ENCODE measurements around the gene CAMTA1. TPM values are rescaled to one million over a fixed set of nuclear protein-coding genes. Genes with fewer than 3 reads are reported as not detected.

The CAMTA1 gene
- polyA plus RNA-seq, 2 donors, result 61.1 to 75.0 TPM

GRCh38 chr1:6788946-6789345 is 3.7 kb downstream of the CAMTA1 start:
- H3K27me3 ChIP-seq (ENCODE audit: control insufficient read depth in 1 of 2, insufficient read depth in 2 of 2, low read length in 2 of 2), result no peaks in the 10 kb centered on the region
- WGBS, 2 donors, result 69 to 73% methylated on average over 2 of the region's 2 CpGs
- H3K9me3 ChIP-seq (ENCODE audit: control insufficient read depth in 2 of 2, insufficient read depth in 1 of 2, low read depth in 1 of 2, low read length in 1 of 2), result no peaks in the 10 kb centered on the region
- no peak overlapping the region for H3K27ac ChIP-seq (ENCODE audit: low read depth in 2 of 2, low read length in 1 of 2)
- H3K36me3 ChIP-seq (ENCODE audit: control insufficient read depth in 2 of 2, insufficient read depth in 2 of 2, low read length in 1 of 2), result no peaks in the 10 kb centered on the region
- H3K4me3 ChIP-seq (ENCODE audit: low read depth in 1 of 2, low read length in 2 of 2), result no peak overlapping the region
- H3K4me1 ChIP-seq (ENCODE audit: control insufficient read depth in 2 of 2, insufficient read depth in 2 of 2, low read length in 1 of 2), result peaks cover 2 to 5% of the 10 kb centered on the region in 2 donors

GRCh38 chr1:6790146-6790545 is 4.9 kb downstream of the CAMTA1 start:
- Histone ChIP-seq H3K27me3 (ENCODE audit: control insufficient read depth in 1 of 2, insufficient read depth in 2 of 2, low read length in 2 of 2) (no peaks in the 10 kb centered on the region), H3K4me3 (ENCODE audit: low read depth in 1 of 2, low read length in 2 of 2) (no peak overlapping the region), H3K9me3 (ENCODE audit: control insufficient read depth in 2 of 2, insufficient read depth in 1 of 2, low read depth in 1 of 2, low read length in 1 of 2) (no peaks in the 10 kb centered on the region), H3K36me3 (ENCODE audit: control insufficient read depth in 2 of 2, insufficient read depth in 2 of 2, low read length in 1 of 2) (no peaks in the 10 kb centered on the region), H3K27ac (ENCODE audit: low read depth in 2 of 2, low read length in 1 of 2) (no peak overlapping the region), H3K4me1 (ENCODE audit: control insufficient read depth in 2 of 2, insufficient read depth in 2 of 2, low read length in 1 of 2) (peaks cover 2 to 5% of the 10 kb centered on the region in 2 donors)
- WGBS, 2 donors, result 88 to 92% methylated on average over 2 of the region's 2 CpGs

DNA sequence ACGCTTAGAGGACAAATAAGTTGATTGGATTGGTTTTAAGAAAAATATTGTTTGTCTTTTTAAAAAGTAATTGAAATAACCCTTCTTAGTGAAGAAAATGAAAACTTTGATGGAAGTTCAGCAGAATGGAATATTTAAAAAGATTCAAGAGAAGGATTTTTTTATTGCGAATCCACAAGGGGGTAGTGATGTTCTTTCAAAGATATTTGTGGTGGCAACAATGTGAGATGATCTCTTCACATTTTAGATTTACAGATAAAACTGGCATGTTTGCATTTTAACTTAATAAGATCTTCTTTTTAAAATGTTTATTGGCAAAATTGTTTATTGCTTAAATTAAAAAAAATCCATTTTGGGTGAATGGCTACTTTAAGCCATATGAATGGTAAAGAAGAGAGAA is 8.9 kb downstream of the CAMTA1 start:
- Histone ChIP-seq H3K27me3 (ENCODE audit: control insufficient read depth in 1 of 2, insufficient read depth in 2 of 2, low read length in 2 of 2) (no peaks in the 10 kb centered on the region), H3K4me1 (ENCODE audit: control insufficient read depth in 2 of 2, insufficient read depth in 2 of 2, low read length in 1 of 2) (no peaks in the 10 kb centered on the region), H3K9me3 (ENCODE audit: control insufficient read depth in 2 of 2, insufficient read depth in 1 of 2, low read depth in 1 of 2, low read length in 1 of 2) (no peaks in the 10 kb centered on the region), H3K4me3 (ENCODE audit: low read depth in 1 of 2, low read length in 2 of 2) (no peak overlapping the region), H3K36me3 (ENCODE audit: control insufficient read depth in 2 of 2, insufficient read depth in 2 of 2, low read length in 1 of 2) (no peaks in the 10 kb centered on the region), H3K27ac (ENCODE audit: low read depth in 2 of 2, low read length in 1 of 2) (no peak overlapping the region)
- WGBS, 2 donors, result 71 to 73% methylated on average over 2 of the region's 2 CpGs

- no peak overlapping the region for H3K4me3 ChIP-seq (ENCODE audit: low read depth in 1 of 2, low read length in 2 of 2)
- H3K9me3 ChIP-seq (ENCODE audit: control insufficient read depth in 2 of 2, insufficient read depth in 1 of 2, low read depth in 1 of 2, low read length in 1 of 2), result no peaks in the 10 kb centered on the region
- 90% methylated on average over 4 of the region's 4 CpGs for WGBS, 2 donors
- H3K4me1 ChIP-seq (ENCODE audit: control insufficient read depth in 2 of 2, insufficient read depth in 2 of 2, low read length in 1 of 2), result no peaks in the 10 kb centered on the region
- no peak overlapping the region for H3K27ac ChIP-seq (ENCODE audit: low read depth in 2 of 2, low read length in 1 of 2)
- H3K36me3 ChIP-seq (ENCODE audit: control insufficient read depth in 2 of 2, insufficient read depth in 2 of 2, low read length in 1 of 2), result no peaks in the 10 kb centered on the region
- H3K27me3 ChIP-seq (ENCODE audit: control insufficient read depth in 1 of 2, insufficient read depth in 2 of 2, low read length in 2 of 2), result no peaks in the 10 kb centered on the region
These were observed 9.9 kb downstream of the CAMTA1 start for GRCh38 chr1:6795203-6795602.

DNA sequence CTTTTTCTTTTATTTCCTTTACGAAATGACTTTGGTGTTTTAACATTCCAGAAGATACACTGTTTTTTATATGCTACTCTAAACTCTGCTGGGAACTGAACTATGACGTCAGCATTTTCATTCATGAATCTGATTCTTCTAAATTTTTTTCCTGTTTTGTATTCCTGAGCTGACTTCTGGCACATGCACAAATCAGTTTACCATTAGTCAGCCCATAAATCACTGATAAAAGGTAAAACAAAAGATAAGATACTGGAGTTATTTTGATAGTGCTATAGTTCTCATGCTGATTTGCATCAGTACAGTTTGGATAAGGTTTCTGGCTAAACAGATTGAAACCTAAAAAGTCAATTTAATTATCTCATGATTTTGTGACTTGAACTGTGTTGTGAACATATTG is 10.4 kb downstream of the CAMTA1 start:
- Histone ChIP-seq H3K4me3 (ENCODE audit: low read depth in 1 of 2, low read length in 2 of 2) (no peak overlapping the region), H3K27me3 (ENCODE audit: control insufficient read depth in 1 of 2, insufficient read depth in 2 of 2, low read length in 2 of 2) (no peaks in the 10 kb centered on the region), H3K9me3 (ENCODE audit: control insufficient read depth in 2 of 2, insufficient read depth in 1 of 2, low read depth in 1 of 2, low read length in 1 of 2) (no peaks in the 10 kb centered on the region), H3K4me1 (ENCODE audit: control insufficient read depth in 2 of 2, insufficient read depth in 2 of 2, low read length in 1 of 2) (no peaks in the 10 kb centered on the region), H3K36me3 (ENCODE audit: control insufficient read depth in 2 of 2, insufficient read depth in 2 of 2, low read length in 1 of 2) (no peaks in the 10 kb centered on the region), H3K27ac (ENCODE audit: low read depth in 2 of 2, low read length in 1 of 2) (no peak overlapping the region)
- 43 to 47% methylated on average over 2 of the region's 2 CpGs for WGBS, 2 donors

DNA sequence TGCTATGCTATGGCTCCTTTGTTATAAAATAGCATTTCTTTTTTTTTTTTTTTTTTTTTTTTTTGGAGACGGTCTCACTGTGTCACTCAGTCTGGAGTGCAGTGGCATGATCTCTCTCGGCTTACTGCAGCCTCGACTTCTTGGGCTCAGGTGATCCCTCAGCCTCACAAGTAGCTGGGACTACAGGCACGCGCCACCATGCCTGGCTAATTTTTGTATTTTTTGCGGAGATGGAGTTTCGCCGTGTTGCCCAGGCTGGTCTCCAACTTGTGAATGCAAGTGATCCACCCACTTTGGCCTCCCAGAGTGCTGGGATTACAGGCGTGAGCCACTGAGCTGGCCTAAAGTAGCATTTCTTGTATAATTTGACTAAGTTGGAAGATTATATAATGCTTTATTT is 10.8 kb downstream of the CAMTA1 start:
- Histone ChIP-seq H3K9me3 (ENCODE audit: control insufficient read depth in 2 of 2, insufficient read depth in 1 of 2, low read depth in 1 of 2, low read length in 1 of 2) (no peaks in the 10 kb centered on the region), H3K27me3 (ENCODE audit: control insufficient read depth in 1 of 2, insufficient read depth in 2 of 2, low read length in 2 of 2) (no peaks in the 10 kb centered on the region), H3K36me3 (ENCODE audit: control insufficient read depth in 2 of 2, insufficient read depth in 2 of 2, low read length in 1 of 2) (no peaks in the 10 kb centered on the region), H3K4me1 (ENCODE audit: control insufficient read depth in 2 of 2, insufficient read depth in 2 of 2, low read length in 1 of 2) (no peaks in the 10 kb centered on the region), H3K4me3 (ENCODE audit: low read depth in 1 of 2, low read length in 2 of 2) (no peak overlapping the region), H3K27ac (ENCODE audit: low read depth in 2 of 2, low read length in 1 of 2) (no peak overlapping the region)
- WGBS, 2 donors, result 71 to 75% methylated on average over 9 of the region's 9 CpGs

DNA sequence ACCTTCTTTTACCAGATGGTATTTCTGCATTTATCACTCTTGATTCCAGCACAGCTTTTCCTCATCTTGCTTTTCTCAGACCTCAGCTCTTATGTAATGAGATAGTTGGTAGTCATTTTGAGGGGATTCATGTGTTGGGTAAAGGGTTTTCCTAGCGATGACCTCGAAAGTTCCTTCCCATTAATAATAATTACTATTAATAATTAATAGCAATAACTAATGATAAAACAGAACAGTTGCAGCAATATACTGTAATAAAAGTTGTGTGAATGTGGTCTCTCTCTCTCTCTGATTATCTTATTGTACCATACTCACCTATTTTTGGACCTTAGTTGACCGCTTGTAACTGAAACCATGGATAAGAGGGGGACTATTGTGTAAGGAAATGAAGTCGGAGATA is 14.2 kb downstream of the CAMTA1 start:
- H3K4me1 ChIP-seq (ENCODE audit: control insufficient read depth in 2 of 2, insufficient read depth in 2 of 2, low read length in 1 of 2), result peaks cover 0 to 3% of the 10 kb centered on the region in 2 donors

GRCh38 chr1:6800745-6801144 is 15.5 kb downstream of the CAMTA1 start:
- H3K27ac ChIP-seq (ENCODE audit: low read depth in 2 of 2, low read length in 1 of 2), result no peak overlapping the region
- 46 to 58% methylated on average over 4 of the region's 4 CpGs for WGBS, 2 donors
- H3K9me3 ChIP-seq (ENCODE audit: control insufficient read depth in 2 of 2, insufficient read depth in 1 of 2, low read depth in 1 of 2, low read length in 1 of 2), result no peaks in the 10 kb centered on the region
- peaks cover 0 to 3% of the 10 kb centered on the region in 2 donors for H3K4me1 ChIP-seq (ENCODE audit: control insufficient read depth in 2 of 2, insufficient read depth in 2 of 2, low read length in 1 of 2)
- H3K36me3 ChIP-seq (ENCODE audit: control insufficient read depth in 2 of 2, insufficient read depth in 2 of 2, low read length in 1 of 2), result no peaks in the 10 kb centered on the region
- H3K4me3 ChIP-seq (ENCODE audit: low read depth in 1 of 2, low read length in 2 of 2), result no peak overlapping the region
- H3K27me3 ChIP-seq (ENCODE audit: control insufficient read depth in 1 of 2, insufficient read depth in 2 of 2, low read length in 2 of 2), result no peaks in the 10 kb centered on the region

More for the DNA sequence above, 14.2 kb downstream of the CAMTA1 start:
- H3K4me3 ChIP-seq (ENCODE audit: low read depth in 1 of 2, low read length in 2 of 2), result no peak overlapping the region
- H3K36me3 ChIP-seq (ENCODE audit: control insufficient read depth in 2 of 2, insufficient read depth in 2 of 2, low read length in 1 of 2), result no peaks in the 10 kb centered on the region
- 87 to 93% methylated on average over 4 of the region's 4 CpGs for WGBS, 2 donors
- H3K9me3 ChIP-seq (ENCODE audit: control insufficient read depth in 2 of 2, insufficient read depth in 1 of 2, low read depth in 1 of 2, low read length in 1 of 2), result no peaks in the 10 kb centered on the region
- H3K27me3 ChIP-seq (ENCODE audit: control insufficient read depth in 1 of 2, insufficient read depth in 2 of 2, low read length in 2 of 2), result no peaks in the 10 kb centered on the region
- H3K27ac ChIP-seq (ENCODE audit: low read depth in 2 of 2, low read length in 1 of 2), result no peak overlapping the region

DNA sequence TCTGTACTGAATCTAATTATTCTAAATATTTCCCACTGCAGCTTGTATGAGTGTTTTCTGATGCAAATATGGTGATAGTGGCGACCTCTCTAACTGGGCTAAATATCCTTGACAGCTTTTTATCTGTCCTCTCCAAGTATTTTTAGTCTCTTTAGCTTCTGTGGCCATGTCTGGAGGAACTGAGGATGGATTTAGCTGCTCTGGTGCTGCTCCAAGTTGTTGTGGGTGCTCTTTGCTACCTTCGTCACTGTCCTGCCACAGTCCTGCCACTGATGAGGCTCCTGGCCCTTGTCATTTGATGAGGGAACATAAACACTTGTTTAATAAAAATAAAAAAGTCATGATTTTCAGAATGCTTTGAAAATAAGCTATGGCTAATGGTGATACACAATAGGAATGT is 15.9 kb downstream of the CAMTA1 start:
- 87 to 93% methylated on average over 2 of the region's 2 CpGs for WGBS, 2 donors
- Histone ChIP-seq H3K27me3 (ENCODE audit: control insufficient read depth in 1 of 2, insufficient read depth in 2 of 2, low read length in 2 of 2) (no peaks in the 10 kb centered on the region), H3K4me1 (ENCODE audit: control insufficient read depth in 2 of 2, insufficient read depth in 2 of 2, low read length in 1 of 2) (peaks cover 0 to 3% of the 10 kb centered on the region in 2 donors), H3K27ac (ENCODE audit: low read depth in 2 of 2, low read length in 1 of 2) (peak overlapping the region in 1 of 2 donors; percentile 36), H3K9me3 (ENCODE audit: control insufficient read depth in 2 of 2, insufficient read depth in 1 of 2, low read depth in 1 of 2, low read length in 1 of 2) (no peaks in the 10 kb centered on the region), H3K4me3 (ENCODE audit: low read depth in 1 of 2, low read length in 2 of 2) (no peak overlapping the region), H3K36me3 (ENCODE audit: control insufficient read depth in 2 of 2, insufficient read depth in 2 of 2, low read length in 1 of 2) (no peaks in the 10 kb centered on the region)

GRCh38 chr1:6801966-6802365 is 16.7 kb downstream of the CAMTA1 start:
- H3K4me1 ChIP-seq (ENCODE audit: control insufficient read depth in 2 of 2, insufficient read depth in 2 of 2, low read length in 1 of 2), result peaks cover 0 to 3% of the 10 kb centered on the region in 2 donors
- 71% methylated on average over 3 of the region's 3 CpGs for WGBS, 2 donors
- H3K27ac ChIP-seq (ENCODE audit: low read depth in 2 of 2, low read length in 1 of 2), result no peak overlapping the region

More at GRCh38 chr1:6801966-6802365, 16.7 kb downstream of the CAMTA1 start:
- Histone ChIP-seq H3K27me3 (ENCODE audit: control insufficient read depth in 1 of 2, insufficient read depth in 2 of 2, low read length in 2 of 2) (no peaks in the 10 kb centered on the region), H3K36me3 (ENCODE audit: control insufficient read depth in 2 of 2, insufficient read depth in 2 of 2, low read length in 1 of 2) (no peaks in the 10 kb centered on the region), H3K4me3 (ENCODE audit: low read depth in 1 of 2, low read length in 2 of 2) (no peak overlapping the region), H3K9me3 (ENCODE audit: control insufficient read depth in 2 of 2, insufficient read depth in 1 of 2, low read depth in 1 of 2, low read length in 1 of 2) (no peaks in the 10 kb centered on the region)
